Frontal cortex (tissue), 4 donors: ENCODE results near the gene FOXC1. TPM values are rescaled to one million over a fixed set of nuclear protein-coding genes. Genes with fewer than 3 reads are reported as not detected.

Experiments
- DNase-seq, 2 donors: peaks; one replicate each; pipeline ENCODE4 v3.0.0; 2012; ENCODE audit warnings: low spot score in 2 of 2
- FAIRE-seq: peaks from 2 replicates; lab custom pipeline; 2012; peaks lifted over from hg19 to GRCh38; lab: Jason Lieb, UNC
- total RNA-seq: library from RNA; depleted of rRNA; stranded (reverse); fragments of >200 nt; gene quantifications from one replicate; pipeline ENCODE4 v1.2.3, GENCODE V29; 2014
- donor health status: control.
- donor health status: control.
- donor health status: control.

The FOXC1 gene
- 4.1 TPM for total RNA-seq

GRCh38 chr6:1609648-1610496 is at the start of gene FOXC1:
TSS of gene FOXC1 (plus strand) at chr6:1609915. CDS start at chr6:1610446, 531 bp downstream.
- FAIRE-seq (no peak), DNase-seq (peak; percentile 86 to 88)

GRCh38 chr6:1560281-1561058 is 49.2 kb upstream of the FOXC1 start:
- FAIRE-seq (no peak), DNase-seq (no peak)

- no peak for FAIRE-seq
- no peak for DNase-seq
Observed at GRCh38 chr6:1561355-1561754, 48.4 kb upstream of the FOXC1 start.

- FAIRE-seq = no peak
- DNase-seq = no peak
Observed at GRCh38 chr6:1562171-1562955, 47.4 kb upstream of the FOXC1 start.

- no peak for DNase-seq
- FAIRE-seq = no peak
Observed at GRCh38 chr6:1569377-1569776, 40.3 kb upstream of the FOXC1 start.

- no peak for FAIRE-seq
- DNase-seq = no peak
Observed at GRCh38 chr6:1570848-1571247, 38.9 kb upstream of the FOXC1 start.

GRCh38 chr6:1572892-1573291 is 36.8 kb upstream of the FOXC1 start:
- FAIRE-seq = no peak
- DNase-seq = no peak

- FAIRE-seq (no peak), DNase-seq (peak in 1 of 2 donors; percentile 35)
Observed at GRCh38 chr6:1574083-1574761, 35.5 kb upstream of the FOXC1 start.

- DNase-seq (no peak), FAIRE-seq (no peak)
Observed at GRCh38 chr6:1574890-1575209, 34.9 kb upstream of the FOXC1 start.

GRCh38 chr6:1575210-1576041 is 34.3 kb upstream of the FOXC1 start:
- FAIRE-seq (no peak), DNase-seq (peak in 1 of 2 donors; percentile 33)

GRCh38 chr6:1576166-1576565 is 33.5 kb upstream of the FOXC1 start:
- no peak for FAIRE-seq
- no peak for DNase-seq

- no peak for FAIRE-seq
- DNase-seq = no peak
Observed at GRCh38 chr6:1576711-1577110, 33.0 kb upstream of the FOXC1 start.

GRCh38 chr6:1577146-1577680 is 32.5 kb upstream of the FOXC1 start:
- DNase-seq = no peak
- FAIRE-seq = no peak

GRCh38 chr6:1577896-1578745 is 31.6 kb upstream of the FOXC1 start:
- DNase-seq (no peak), FAIRE-seq (no peak)

- no peak for DNase-seq
- no peak for FAIRE-seq
Observed at GRCh38 chr6:1579096-1579495, 30.6 kb upstream of the FOXC1 start.

- no peak for FAIRE-seq
- no peak for DNase-seq
Observed at GRCh38 chr6:1580109-1580508, 29.6 kb upstream of the FOXC1 start.

GRCh38 chr6:1580585-1580984 is 29.1 kb upstream of the FOXC1 start:
- no peak for DNase-seq
- no peak for FAIRE-seq
